A549 (cell line): Measurements from ENCODE around the gene BPI. TPM values are rescaled to one million over a fixed set of nuclear protein-coding genes. Genes with fewer than 3 reads are reported as not detected.

Source experiments
- ATAC-seq, 2 experiments: fragments of 200-7000 bp in 1 of 2; fragments of >200 bp in 1 of 2; cut with Nextera tagmentation in 1 of 2; cut with Tn5 transposase in 1 of 2; 3 replicates each; pipeline versions ENCODE4 v1.8.0 to v1.9.1; 2018 to 2020; ENCODE audit warnings: mild to moderate bottlenecking in 1 of 2, moderate library complexity in 1 of 2
- CTCF ChIA-PET: fragments of 300-600 bp; sonication (Branson Sonifier 250); formaldehyde crosslinking; extraction: SDS; loops from one replicate; lab custom pipeline; 2021; ENCODE audit warnings: antibody characterized with exemption, inconsistent platforms; lab: Yijun Ruan, JAX
- POLR2A ChIA-PET: fragments of 350-600 bp; formaldehyde crosslinking; extraction: SDS; loops from one replicate; lab custom pipeline; 2021; ENCODE audit warnings: antibody characterized with exemption, inconsistent platforms; lab: Yijun Ruan, JAX
- DNase-seq, 2 experiments: peaks; one replicate each; pipeline versions ENCODE4 v3.0.0 to v3.0.0-alpha.2; 2011 to 2016; ENCODE audit warnings: low read depth in 1 of 2, low spot score in 1 of 2
- FAIRE-seq: peaks from 2 replicates; lab custom pipeline; 2011; peaks lifted over from hg19 to GRCh38; lab: Jason Lieb, UNC
- H3K27ac ChIP-seq, 2 experiments: fragments of >200 bp; sonication (Bioruptor Twin); formaldehyde crosslinking; 3 replicates each; pipeline ENCODE4 v1.5.1; 2016 to 2017
- H3K4me1 ChIP-seq: fragments of >200 bp; sonication (Bioruptor Twin); formaldehyde crosslinking; 3 replicates; pipeline ENCODE4 v1.6.1; 2016
- H3K4me2 ChIP-seq: fragments of >200 bp; sonication (Bioruptor Twin); formaldehyde crosslinking; 3 replicates; pipeline ENCODE4 v1.6.1; 2016
- H3K4me3 ChIP-seq: fragments of >200 bp; sonication (Bioruptor Twin); formaldehyde crosslinking; 3 replicates; pipeline ENCODE4 v1.5.1; 2016
- H3K9me3 ChIP-seq: fragments of >200 bp; sonication (Bioruptor Twin); formaldehyde crosslinking; 3 replicates; pipeline ENCODE4 v1.6.1; 2016
- ATOH8 ChIP-seq: fragments of 250-450 bp; sonication (Bioruptor Pico); IDR thresholded peaks from 2 replicates; pipeline ENCODE4 v1.5.0; 2020; ENCODE audit warnings: low read depth, mild to moderate bottlenecking, moderate library complexity
- BCL3 ChIP-seq: fragments of >200 bp; sonication (Bioruptor Twin); formaldehyde crosslinking; IDR thresholded peaks from 3 replicates; pipeline ENCODE4 v1.6.1; 2016
- CHD2 ChIP-seq: fragments of 150-350 bp; IDR thresholded peaks from 2 replicates; pipeline ENCODE4 v1.6.1; 2014; ENCODE audit warnings: low read length; ENCODE audit not compliant: partially characterized antibody
- E2F6 ChIP-seq: IDR thresholded peaks from 2 replicates; pipeline ENCODE4 v1.6.1; 2012; ENCODE audit warnings: low read depth, borderline replicate concordance
- FOSL2 ChIP-seq, 2 experiments: fragments of 450-650 bp in 1 of 2; fragments of >200 bp in 1 of 2; sonication (Bioruptor Twin) in 1 of 2; formaldehyde crosslinking; IDR thresholded peaks; 2 replicates each; pipeline versions ENCODE4 v1.5.0 to v1.6.1; 2016 to 2020; ENCODE audit warnings: mild to moderate bottlenecking in 1 of 2, moderate library complexity in 1 of 2
- GATA3 ChIP-seq: IDR thresholded peaks from 2 replicates; pipeline ENCODE4 v1.6.1; 2012; ENCODE audit warnings: borderline replicate concordance
- HEYL ChIP-seq: fragments of 250-450 bp; sonication (Bioruptor Pico); IDR thresholded peaks from 2 replicates; pipeline ENCODE4 v1.8.0; 2021; ENCODE audit warnings: mild to moderate bottlenecking, moderate library complexity
- HMGXB4 ChIP-seq: fragments of 250-450 bp; sonication (Bioruptor Pico); IDR thresholded peaks from 2 replicates; pipeline ENCODE4 v1.5.0; 2021; ENCODE audit warnings: mild to moderate bottlenecking, moderate library complexity, borderline replicate concordance
- KDM1A ChIP-seq: fragments of 200-600 bp; sonication (generic); IDR thresholded peaks from 2 replicates; pipeline ENCODE4 v1.6.1; 2016; ENCODE audit warnings: low read depth, mild to moderate bottlenecking
- NFE2L2 ChIP-seq: fragments of 150-350 bp; conservative IDR thresholded peaks from 2 replicates; pipeline ENCODE4 v1.6.1; 2014; ENCODE audit warnings: low read length
- NPAS2 ChIP-seq: fragments of 250-450 bp; sonication (Bioruptor Pico); IDR thresholded peaks from 2 replicates; pipeline ENCODE4 v1.8.0; 2022; ENCODE audit warnings: mild to moderate bottlenecking, moderate library complexity, borderline replicate concordance
- PBX3 ChIP-seq: IDR thresholded peaks from 2 replicates; pipeline ENCODE4 v1.6.1; 2012
- PHF8 ChIP-seq: fragments of 200-600 bp; sonication (generic); IDR thresholded peaks from 2 replicates; pipeline ENCODE4 v1.6.1; 2016; ENCODE audit warnings: low read depth, mild to moderate bottlenecking, antibody characterized with exemption, moderate library complexity, borderline replicate concordance
- POLR2A ChIP-seq: IDR thresholded peaks from 2 replicates; pipeline ENCODE4 v1.6.1; 2012; ENCODE audit warnings: mild to moderate bottlenecking, low read length
- RAD21 ChIP-seq, 2 experiments: fragments of >200 bp in 1 of 2; sonication (Bioruptor Twin) in 1 of 2; formaldehyde crosslinking in 1 of 2; IDR thresholded peaks in 1 of 2; conservative IDR thresholded peaks in 1 of 2; 2 replicates in 1 of 2; 3 replicates in 1 of 2; pipeline ENCODE4 v1.6.1; 2012 to 2018; ENCODE audit warnings: inconsistent platforms in 1 of 2
- REST ChIP-seq: fragments of 200-600 bp; sonication (generic); IDR thresholded peaks from 2 replicates; pipeline ENCODE4 v1.6.1; 2016; ENCODE audit warnings: antibody characterized with exemption, mild to moderate bottlenecking, moderate library complexity
- SMC3 ChIP-seq: fragments of >200 bp; sonication (Bioruptor Twin); formaldehyde crosslinking; IDR thresholded peaks from 3 replicates; pipeline ENCODE4 v1.6.1; 2018; ENCODE audit warnings: inconsistent platforms
- SREBF2 ChIP-seq: fragments of 450-650 bp; IDR thresholded peaks from 2 replicates; pipeline ENCODE4 v1.6.1; 2014; ENCODE audit warnings: mild to moderate bottlenecking, moderate library complexity
- TFCP2L1 ChIP-seq: fragments of 250-450 bp; sonication (Bioruptor Pico); IDR thresholded peaks from 2 replicates; pipeline ENCODE4 v1.5.0; 2021; ENCODE audit warnings: mild to moderate bottlenecking
- WGBS: methylation state at CpG from one replicate; pipeline ENCODE4 v1.1.6; 2017; ENCODE audit errors: missing lambda C conversion rate; 5-methylcytosine and 5-hydroxymethylcytosine counted together
- polyA plus RNA-seq, 4 experiments: library from polyadenylated mRNA; depleted of rRNA in 3 of 4; stranded (reverse); fragments of >200 nt; fragmentation: RNase III in 1 of 4; extraction: RNeasy Plus Mini Kit Qiagen cat#74134 plus additional on column Dnase treatment in 1 of 4; gene quantifications; 2 replicates in 3 of 4; 3 replicates in 1 of 4; pipeline ENCODE4 v1.2.3, GENCODE V29; 2011 to 2017

BPI gene
- polyA plus RNA-seq, 2 of the 4 experiments (the other 2 are of a cell fraction), result not detected

- 41% methylated on average over 3 of the region's 3 CpGs for WGBS
- no peak overlapping the region for H3K4me2 ChIP-seq
- TF ChIP-seq HMGXB4 (CRISPR knock-in tag), result no peak
- no peak for TF ChIP-seq PHF8
- no peak for TF ChIP-seq RAD21 (conservative IDR thresholded peaks at IDR 0.05 in 1 of 2, IDR thresholded peaks at IDR 0.05 in 1 of 2)
- TF ChIP-seq GATA3, result no peak
- no peak for TF ChIP-seq HEYL (CRISPR knock-in tag)
- TF ChIP-seq SREBF2, result no peak
- TF ChIP-seq TFCP2L1 (CRISPR knock-in tag), result no peak
- no peak for TF ChIP-seq NFE2L2
- no peak for TF ChIP-seq REST
- TF ChIP-seq KDM1A, result no peak
- no peak for TF ChIP-seq FOSL2 (IDR thresholded peaks at IDR 0.05)
- no peak for TF ChIP-seq FOSL2 (CRISPR knock-in tag; IDR thresholded peaks at IDR 0.05)
- no peak for TF ChIP-seq E2F6
- no peak for TF ChIP-seq PBX3
- no peak for TF ChIP-seq CHD2
- no peak for TF ChIP-seq POLR2A
- TF ChIP-seq SMC3, result no peak
- no peak for TF ChIP-seq ATOH8 (CRISPR knock-in tag)
- TF ChIP-seq BCL3, result no peak
- no peak for TF ChIP-seq NPAS2 (CRISPR knock-in tag)
- POLR2A ChIA-PET, result no interaction called here
- no peaks in the 10 kb centered on the region for H3K9me3 ChIP-seq
- H3K4me3 ChIP-seq, result no peak overlapping the region
- FAIRE-seq (no peak), DNase-seq (no peak), ATAC-seq (no peak)
- CTCF ChIA-PET, result interaction anchor here (0.7 to 2.1 kb wide), 5 partner anchors 9 to 108 kb away, joined by 3 to 5 read pairs (median 3); no protein-coding TSS in a partner anchor
- H3K27ac ChIP-seq, result no peak overlapping the region
- H3K4me1 ChIP-seq, result no peaks in the 10 kb centered on the region
These were observed 26.7 kb downstream of the BPI start for GRCh38 chr20:38330638-38331037.
